HEK293T (cell line): ENCODE measurements around the gene IL1RAPL1.

ENCODE experiments used
- CTCF ChIA-PET: fragments of 350-600 bp; formaldehyde crosslinking; extraction: SDS; loops from one replicate; lab custom pipeline; 2021; ENCODE audit warnings: antibody characterized with exemption, inconsistent platforms; lab: Yijun Ruan, JAX
- POLR2A ChIA-PET: fragments of 350-600 bp; formaldehyde crosslinking; extraction: SDS; loops from one replicate; lab custom pipeline; 2020; ENCODE audit warnings: antibody characterized with exemption, inconsistent platforms; lab: Yijun Ruan, JAX
- DNase-seq: peaks from one replicate; pipeline ENCODE4 v3.0.0; 2012; ENCODE audit warnings: mixed read lengths; ENCODE audit errors: extremely low spot score
- ARNT ChIP-seq: fragments of 450-650 bp; IDR thresholded peaks from 2 replicates; pipeline ENCODE4 v1.6.1; 2017; ENCODE audit warnings: mild to moderate bottlenecking
- BHLHE40 ChIP-seq: fragments of 450-650 bp; IDR thresholded peaks from 2 replicates; pipeline ENCODE4 v1.6.1; 2016; ENCODE audit warnings: mild to moderate bottlenecking, moderate library complexity, borderline replicate concordance
- CTBP1 ChIP-seq: fragments of 450-650 bp; IDR thresholded peaks from 2 replicates; pipeline ENCODE4 v1.6.1; 2016; ENCODE audit warnings: borderline replicate concordance
- ELF4 ChIP-seq: fragments of 450-650 bp; IDR thresholded peaks from 2 replicates; pipeline ENCODE4 v1.6.1; 2017; ENCODE audit warnings: antibody characterized with exemption
- FOXA1 ChIP-seq: fragments of 450-650 bp; IDR thresholded peaks from 2 replicates; pipeline ENCODE4 v1.6.1; 2016; ENCODE audit warnings: mild to moderate bottlenecking
- FOXK2 ChIP-seq: fragments of 450-650 bp; IDR thresholded peaks from 2 replicates; pipeline ENCODE4 v1.6.1; 2016; ENCODE audit warnings: mild to moderate bottlenecking
- FOXM1 ChIP-seq: fragments of 450-650 bp; IDR thresholded peaks from 2 replicates; pipeline ENCODE4 v1.6.1; 2017; ENCODE audit warnings: mild to moderate bottlenecking, borderline replicate concordance
- HDGF ChIP-seq: fragments of 450-650 bp; IDR thresholded peaks from 2 replicates; pipeline ENCODE4 v1.6.1; 2017; ENCODE audit warnings: antibody characterized with exemption, borderline replicate concordance
- L3MBTL2 ChIP-seq: fragments of 450-650 bp; conservative IDR thresholded peaks from 2 replicates; pipeline ENCODE4 v1.6.1; 2016; ENCODE audit warnings: mild to moderate bottlenecking
- LEF1 ChIP-seq: fragments of 450-650 bp; IDR thresholded peaks from 2 replicates; pipeline ENCODE4 v1.6.1; 2017; ENCODE audit warnings: mild to moderate bottlenecking, borderline replicate concordance
- NFRKB ChIP-seq: fragments of 450-650 bp; IDR thresholded peaks from 2 replicates; pipeline ENCODE4 v1.6.1; 2016; ENCODE audit warnings: mild to moderate bottlenecking, moderate library complexity
- PKNOX1 ChIP-seq: fragments of 450-650 bp; IDR thresholded peaks from 2 replicates; pipeline ENCODE4 v1.6.1; 2016
- SP1 ChIP-seq: fragments of 450-650 bp; IDR thresholded peaks from 2 replicates; pipeline ENCODE4 v1.6.1; 2017
- SUZ12 ChIP-seq: fragments of 450-650 bp; IDR thresholded peaks from 2 replicates; pipeline ENCODE4 v1.6.1; 2016; ENCODE audit warnings: mild to moderate bottlenecking
- TARDBP ChIP-seq: fragments of 450-650 bp; IDR thresholded peaks from 2 replicates; pipeline ENCODE4 v1.6.1; 2016
- ZNF384 ChIP-seq: fragments of 450-650 bp; IDR thresholded peaks from 2 replicates; pipeline ENCODE4 v1.6.1; 2016

The IL1RAPL1 gene

DNA sequence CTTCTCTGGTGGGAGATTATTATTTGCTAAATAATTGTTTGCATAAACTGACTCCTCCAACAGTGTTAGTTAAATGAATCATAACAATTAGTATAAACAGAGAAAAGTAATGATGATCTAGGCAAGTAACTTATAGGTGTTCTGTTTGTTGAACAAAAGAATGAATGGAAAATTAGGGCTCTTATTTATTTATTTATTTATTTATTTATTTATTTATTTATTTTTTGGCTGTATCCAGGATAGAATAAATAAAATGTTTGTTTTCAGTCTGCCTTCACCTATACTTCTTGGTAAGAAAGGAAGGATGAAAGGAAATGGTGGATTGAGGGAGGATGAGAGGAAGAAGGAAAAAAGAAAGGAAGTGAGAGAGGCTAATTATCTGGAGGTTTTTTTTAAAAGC, 1066.5 kb downstream of the IL1RAPL1 start:
- ChIA-PET CTCF (no interaction called here), POLR2A (no interaction called here)
- no peak for DNase-seq
- TF ChIP-seq L3MBTL2 (no peak), FOXK2 (no peak), LEF1 (no peak), SP1 (no peak), BHLHE40 (no peak), FOXM1 (no peak), HDGF (no peak), ELF4 (no peak), PKNOX1 (no peak), ARNT (no peak), CTBP1 (no peak), SUZ12 (no peak), FOXA1 (no peak), ZNF384 (no peak)

DNA sequence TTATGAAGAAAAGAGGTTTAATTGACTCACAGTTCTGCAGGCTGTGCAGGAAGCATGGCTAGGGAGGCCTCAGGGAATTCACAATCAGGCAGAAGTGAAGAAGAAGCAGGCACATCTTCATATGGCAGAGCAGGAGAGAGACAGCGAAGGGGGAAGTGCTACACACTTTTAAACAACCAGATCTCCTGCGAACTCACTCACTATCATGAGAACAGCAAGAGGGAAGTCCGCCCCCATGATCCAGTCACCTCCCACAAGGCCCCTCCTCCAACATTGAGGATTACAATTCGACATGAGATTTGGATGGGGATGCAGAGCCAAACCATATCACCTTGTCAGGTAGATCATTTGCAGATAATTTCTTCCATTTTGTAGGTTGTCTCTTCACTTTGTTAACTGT, 1072.7 kb downstream of the IL1RAPL1 start:
- no peak for DNase-seq
- POLR2A ChIA-PET: no interaction called here
- CTCF ChIA-PET: interaction anchor here (0.7 kb wide), 1 partner anchor 29 kb away, joined by 4 read pairs; no protein-coding TSS in a partner anchor

GRCh38 chrX:29661290-29661689, 1074.0 kb downstream of the IL1RAPL1 start:
- ChIA-PET POLR2A (no interaction called here), CTCF (no interaction called here)
- no peak for DNase-seq
- TF ChIP-seq NFRKB (no peak), ZNF384 (no peak), CTBP1 (no peak), FOXM1 (no peak), SUZ12 (no peak), ARNT (no peak), L3MBTL2 (no peak), BHLHE40 (no peak)

More for the DNA sequence above, 1072.7 kb downstream of the IL1RAPL1 start:
- TF ChIP-seq SP1 (no peak), ZNF384 (no peak), NFRKB (no peak), ELF4 (no peak), PKNOX1 (no peak), BHLHE40 (no peak), TARDBP (no peak), LEF1 (no peak), FOXM1 (no peak)

DNA sequence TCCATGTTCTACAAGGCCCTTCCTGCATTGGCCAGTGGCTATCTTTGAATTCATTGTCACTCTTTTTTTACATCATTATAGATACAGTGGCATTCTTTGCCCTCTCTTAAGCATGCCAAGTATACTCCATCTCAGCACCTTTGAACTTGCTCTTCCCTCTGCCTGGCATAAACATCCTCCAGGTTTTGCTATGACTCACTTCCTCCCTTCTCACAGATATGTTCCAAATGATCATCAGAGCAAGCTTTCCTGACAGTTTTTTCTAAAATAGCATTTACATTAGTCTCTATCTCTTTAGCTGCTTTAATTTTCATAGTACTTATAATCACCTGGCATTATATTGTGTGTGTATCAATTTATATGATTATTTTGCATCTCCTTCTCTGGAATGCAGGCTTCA, 1074.9 kb downstream of the IL1RAPL1 start:
- ChIA-PET CTCF (no interaction called here), POLR2A (no interaction called here)
- no peak for DNase-seq
- TF ChIP-seq FOXK2 (no peak), ARNT (no peak), SP1 (no peak), ZNF384 (no peak), CTBP1 (no peak), PKNOX1 (no peak), LEF1 (no peak), FOXM1 (no peak), HDGF (no peak), L3MBTL2 (no peak), ELF4 (no peak), NFRKB (no peak)

- TF ChIP-seq SUZ12 (no peak), ARNT (no peak), HDGF (no peak)
- no peak for DNase-seq
- ChIA-PET POLR2A (no interaction called here), CTCF (no interaction called here)
These were observed 1075.7 kb downstream of the IL1RAPL1 start for GRCh38 chrX:29662759-29663503.

- TF ChIP-seq FOXA1 (no peak), SUZ12 (no peak), TARDBP (no peak), ARNT (no peak), ZNF384 (no peak), BHLHE40 (no peak), SP1 (no peak), ELF4 (no peak), NFRKB (no peak), FOXM1 (no peak), PKNOX1 (no peak), FOXK2 (no peak), HDGF (no peak), LEF1 (no peak), L3MBTL2 (no peak)
- CTCF ChIA-PET: no interaction called here
- POLR2A ChIA-PET: no interaction called here
- no peak for DNase-seq
These were observed 1078.3 kb downstream of the IL1RAPL1 start for GRCh38 chrX:29665532-29665931.
